Neuron (in vitro differentiated cells): Measurements from ENCODE around the gene ACVR2A.

ENCODE experiments used
- H2AFZ ChIP-seq: one replicate; pipeline ENCODE4 v1.6.1; 2013; ENCODE audit warnings: low read depth, mild to moderate bottlenecking, inconsistent platforms, low read length, moderate library complexity
- H3K27me3 ChIP-seq: one replicate; pipeline ENCODE4 v1.6.1; 2013; ENCODE audit warnings: low read length; ENCODE audit not compliant: insufficient read depth
- H3K36me3 ChIP-seq: one replicate; pipeline ENCODE4 v1.6.1; 2013; ENCODE audit warnings: low read length; ENCODE audit not compliant: insufficient read depth
- H3K4me1 ChIP-seq: one replicate; pipeline ENCODE4 v1.6.1; 2013; ENCODE audit warnings: low read length; ENCODE audit not compliant: insufficient read depth
- H3K4me3 ChIP-seq: 2 replicates; pipeline ENCODE4 v1.5.1; 2013; ENCODE audit warnings: mild to moderate bottlenecking, low read length, moderate library complexity
- H3K9me3 ChIP-seq: one replicate; pipeline ENCODE4 v1.6.1; 2013; ENCODE audit warnings: low read length

The ACVR2A gene

GRCh38 chr2:147844697-147845410, at the start of gene ACVR2A:
Gene ACVR2A, plus strand, starts transcription at chr2:147845029. Its CDS starts 124 bp downstream, at chr2:147845153.
- Histone ChIP-seq H2AFZ (peak within 1 kb of the TSS; percentile 71), H3K36me3 (no peaks in the 10 kb centered on the region), H3K4me1 (peaks cover 20% of the 10 kb centered on the region), H3K27me3 (no peaks in the 10 kb centered on the region), H3K4me3 (peak within 1 kb of the TSS; percentile 69), H3K9me3 (no peaks in the 10 kb centered on the region)

- Histone ChIP-seq H3K4me1 (no peaks in the 10 kb centered on the region), H3K27me3 (no peaks in the 10 kb centered on the region), H2AFZ (no peak overlapping the region), H3K4me3 (no peak overlapping the region), H3K36me3 (no peaks in the 10 kb centered on the region), H3K9me3 (no peaks in the 10 kb centered on the region)
Observed at GRCh38 chr2:147800316-147800715, 44.5 kb upstream of the ACVR2A start.

GRCh38 chr2:147806846-147807245, 38.0 kb upstream of the ACVR2A start:
- Histone ChIP-seq H3K4me1 (no peaks in the 10 kb centered on the region), H3K4me3 (no peak overlapping the region), H2AFZ (no peak overlapping the region), H3K27me3 (no peaks in the 10 kb centered on the region), H3K9me3 (no peaks in the 10 kb centered on the region), H3K36me3 (no peaks in the 10 kb centered on the region)

GRCh38 chr2:147808520-147808919, 36.3 kb upstream of the ACVR2A start:
- no peak overlapping the region for H2AFZ ChIP-seq
- no peak overlapping the region for H3K4me3 ChIP-seq
- no peaks in the 10 kb centered on the region for H3K4me1 ChIP-seq
- no peaks in the 10 kb centered on the region for H3K9me3 ChIP-seq
- no peaks in the 10 kb centered on the region for H3K27me3 ChIP-seq
- H3K36me3 ChIP-seq: no peaks in the 10 kb centered on the region

- Histone ChIP-seq H3K9me3 (no peaks in the 10 kb centered on the region), H2AFZ (no peak overlapping the region), H3K4me3 (no peak overlapping the region)
Observed at GRCh38 chr2:147810883-147811765, 33.7 kb upstream of the ACVR2A start.

GRCh38 chr2:147818741-147819140, 26.1 kb upstream of the ACVR2A start:
- no peaks in the 10 kb centered on the region for H3K36me3 ChIP-seq
- H3K4me1 ChIP-seq: no peaks in the 10 kb centered on the region
- H3K9me3 ChIP-seq: no peaks in the 10 kb centered on the region
- H2AFZ ChIP-seq: no peak overlapping the region
- no peaks in the 10 kb centered on the region for H3K27me3 ChIP-seq
- H3K4me3 ChIP-seq: no peak overlapping the region

More at GRCh38 chr2:147810883-147811765, 33.7 kb upstream of the ACVR2A start:
- H3K27me3 ChIP-seq: no peaks in the 10 kb centered on the region
- H3K36me3 ChIP-seq: no peaks in the 10 kb centered on the region
- no peaks in the 10 kb centered on the region for H3K4me1 ChIP-seq

GRCh38 chr2:147824620-147825019, 20.2 kb upstream of the ACVR2A start:
- H3K4me3 ChIP-seq: no peak overlapping the region
- no peaks in the 10 kb centered on the region for H3K4me1 ChIP-seq
- no peak overlapping the region for H2AFZ ChIP-seq
- H3K9me3 ChIP-seq: no peaks in the 10 kb centered on the region
- H3K36me3 ChIP-seq: no peaks in the 10 kb centered on the region
- no peaks in the 10 kb centered on the region for H3K27me3 ChIP-seq

- Histone ChIP-seq H3K9me3 (no peaks in the 10 kb centered on the region), H2AFZ (no peak overlapping the region), H3K27me3 (no peaks in the 10 kb centered on the region)
Observed at GRCh38 chr2:147826278-147827087, 18.3 kb upstream of the ACVR2A start.

GRCh38 chr2:147827088-147827375, 17.8 kb upstream of the ACVR2A start:
- Histone ChIP-seq H3K4me1 (no peaks in the 10 kb centered on the region), H3K9me3 (no peaks in the 10 kb centered on the region), H3K36me3 (no peaks in the 10 kb centered on the region), H3K4me3 (no peak overlapping the region), H3K27me3 (no peaks in the 10 kb centered on the region), H2AFZ (no peak overlapping the region)

More at GRCh38 chr2:147826278-147827087, 18.3 kb upstream of the ACVR2A start:
- Histone ChIP-seq H3K36me3 (no peaks in the 10 kb centered on the region), H3K4me3 (no peak overlapping the region), H3K4me1 (no peaks in the 10 kb centered on the region)

- Histone ChIP-seq H3K4me3 (no peak overlapping the region), H3K36me3 (no peaks in the 10 kb centered on the region)
Observed at GRCh38 chr2:147829106-147829505, 15.7 kb upstream of the ACVR2A start.

GRCh38 chr2:147836099-147836498, 8.7 kb upstream of the ACVR2A start:
- no peaks in the 10 kb centered on the region for H3K36me3 ChIP-seq
- H3K27me3 ChIP-seq: no peaks in the 10 kb centered on the region
- H3K9me3 ChIP-seq: no peaks in the 10 kb centered on the region
- H3K4me3 ChIP-seq: no peak overlapping the region
- no peak overlapping the region for H2AFZ ChIP-seq
- no peaks in the 10 kb centered on the region for H3K4me1 ChIP-seq

More at GRCh38 chr2:147829106-147829505, 15.7 kb upstream of the ACVR2A start:
- H3K4me1 ChIP-seq: no peaks in the 10 kb centered on the region
- no peaks in the 10 kb centered on the region for H3K27me3 ChIP-seq
- H2AFZ ChIP-seq: no peak overlapping the region
- H3K9me3 ChIP-seq: no peaks in the 10 kb centered on the region

- Histone ChIP-seq H3K27me3 (no peaks in the 10 kb centered on the region), H2AFZ (peak overlapping the region; percentile 71), H3K4me1 (peaks cover 20% of the 10 kb centered on the region), H3K4me3 (peak overlapping the region; percentile 69), H3K9me3 (no peaks in the 10 kb centered on the region), H3K36me3 (no peaks in the 10 kb centered on the region)
Observed at GRCh38 chr2:147843391-147843863, 1.4 kb upstream of the ACVR2A start.
